GM12892 (cell line): ENCODE measurements around the gene FAM13A.
"Not testable (repeated sequence)": the region's sequence is repeated elsewhere in the genome, so short reads cannot be mapped to it uniquely, and the experiment has no call there.

ENCODE experiments used
- DNase-seq: peaks from one replicate; pipeline ENCODE4 v3.0.0; 2011; ENCODE audit not compliant: insufficient read length
- FAIRE-seq: peaks from 2 replicates; lab custom pipeline; 2011; peaks lifted over from hg19 to GRCh38; lab: Jason Lieb, UNC
- POLR2A ChIP-seq: IDR thresholded peaks from 2 replicates; pipeline ENCODE4 v1.6.1; 2011; ENCODE audit warnings: low read depth, low read length, control low read depth
- POLR2AphosphoS5 ChIP-seq: IDR thresholded peaks from 2 replicates; pipeline ENCODE4 v1.6.1; 2011; ENCODE audit warnings: low read depth, low read length, control low read depth
- TAF1 ChIP-seq: IDR thresholded peaks from 2 replicates; pipeline ENCODE4 v1.6.1; 2011; ENCODE audit warnings: low read depth, mild to moderate bottlenecking, control low read depth, low read length, borderline replicate concordance

FAM13A gene

GRCh38 chr4:88900432-88900831 lies 156.6 kb downstream of the FAM13A start:
- DNase-seq (no peak), FAIRE-seq (no peak)
- TF ChIP-seq TAF1 (no peak), POLR2AphosphoS5 (no peak), POLR2A (no peak)

- DNase-seq = no peak
- TF ChIP-seq POLR2AphosphoS5 (no peak), TAF1 (no peak), POLR2A (no peak)
- FAIRE-seq = no peak
Observed at GRCh38 chr4:88897752-88898151, 159.2 kb downstream of the FAM13A start.

- TF ChIP-seq POLR2AphosphoS5 (no peak), POLR2A (no peak), TAF1 (no peak)
- FAIRE-seq = no peak
- DNase-seq = no peak
Observed at GRCh38 chr4:88897180-88897579, 159.8 kb downstream of the FAM13A start.

- DNase-seq (no peak), FAIRE-seq (no peak)
- no peak for TF ChIP-seq POLR2A
- no peak for TF ChIP-seq TAF1
- no peak for TF ChIP-seq POLR2AphosphoS5
Observed at GRCh38 chr4:88893961-88894360, 163.0 kb downstream of the FAM13A start.

GRCh38 chr4:88892646-88893045 lies 164.3 kb downstream of the FAM13A start:
- no peak for FAIRE-seq
- no peak for DNase-seq
- no peak for TF ChIP-seq POLR2A
- TF ChIP-seq POLR2AphosphoS5 = no peak
- TF ChIP-seq TAF1 = no peak

- no peak for TF ChIP-seq TAF1
- no peak for TF ChIP-seq POLR2AphosphoS5
- TF ChIP-seq POLR2A = no peak
- FAIRE-seq = no peak
- DNase-seq = no peak
Observed at GRCh38 chr4:88891636-88892035, 165.3 kb downstream of the FAM13A start.

- DNase-seq, FAIRE-seq: not testable (repeated sequence)
Observed at GRCh38 chr4:88887409-88887808, 169.6 kb downstream of the FAM13A start.

- FAIRE-seq = no peak
- TF ChIP-seq TAF1 = no peak
- TF ChIP-seq POLR2A = no peak
- TF ChIP-seq POLR2AphosphoS5 = no peak
- DNase-seq = no peak
Observed at GRCh38 chr4:88881227-88881569, 175.8 kb downstream of the FAM13A start.

GRCh38 chr4:88880501-88881226 lies 176.3 kb downstream of the FAM13A start:
- no peak for DNase-seq
- FAIRE-seq = no peak
- no peak for TF ChIP-seq POLR2AphosphoS5
- TF ChIP-seq TAF1 = no peak
- TF ChIP-seq POLR2A = no peak

- no peak for TF ChIP-seq POLR2AphosphoS5
- no peak for TF ChIP-seq POLR2A
- no peak for TF ChIP-seq TAF1
- FAIRE-seq (no peak), DNase-seq (no peak)
Observed at GRCh38 chr4:88879991-88880390, 177.0 kb downstream of the FAM13A start.

GRCh38 chr4:88878642-88879041 lies 178.3 kb downstream of the FAM13A start:
- TF ChIP-seq POLR2A (no peak), POLR2AphosphoS5 (no peak), TAF1 (no peak)
- DNase-seq (no peak), FAIRE-seq (no peak)

- TF ChIP-seq TAF1 = no peak
- TF ChIP-seq POLR2A = no peak
- no peak for TF ChIP-seq POLR2AphosphoS5
- DNase-seq (no peak), FAIRE-seq (no peak)
Observed at GRCh38 chr4:88870428-88870827, 186.6 kb downstream of the FAM13A start.
